Eye (tissue), 1 donor: ENCODE data around the gene CSNK1A1L.
A peak's percentile ranks its signal among the peaks of the same experiment; 100 is the strongest.

ENCODE experiments used
- DNase-seq: peaks from one replicate; pipeline ENCODE4 v3.0.0-alpha.2; 2015

CSNK1A1L gene

GRCh38 chr13:37105251-37105714, at the start of gene CSNK1A1L:
Gene CSNK1A1L, minus strand, starts transcription at chr13:37105664. Its CDS starts 408 bp downstream, at chr13:37105256.
- DNase-seq, result no peak

- no peak for DNase-seq
Measured at GRCh38 chr13:37149380-37149779, 43.9 kb upstream of the CSNK1A1L start.

GRCh38 chr13:37148501-37148900, 43.0 kb upstream of the CSNK1A1L start:
- DNase-seq, result no peak

GRCh38 chr13:37144661-37145060, 39.2 kb upstream of the CSNK1A1L start:
- no peak for DNase-seq

- peak; percentile 56 for DNase-seq
Measured at GRCh38 chr13:37143911-37144310, 38.4 kb upstream of the CSNK1A1L start.

GRCh38 chr13:37142877-37143276, 37.4 kb upstream of the CSNK1A1L start:
- no peak for DNase-seq

DNA sequence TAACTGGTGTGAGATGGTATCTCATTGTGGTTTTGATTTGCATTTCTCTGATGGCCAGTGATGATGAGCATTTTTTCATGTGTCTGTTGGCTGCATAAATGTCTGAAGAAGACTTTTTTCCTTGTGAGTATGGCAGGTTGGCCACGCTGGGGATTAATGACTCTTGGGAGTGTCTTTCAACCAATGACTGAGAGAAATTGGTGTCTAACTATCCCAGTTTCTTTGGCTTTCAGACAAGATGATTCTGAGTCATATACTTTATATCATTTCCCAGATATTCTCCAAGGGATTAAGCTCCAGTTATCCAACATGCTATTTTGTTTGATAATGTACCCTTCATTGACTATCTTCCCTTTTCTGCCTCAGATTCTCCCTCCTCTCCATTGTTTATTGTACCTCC, 35.5 kb upstream of the CSNK1A1L start:
- DNase-seq, result no peak

DNA sequence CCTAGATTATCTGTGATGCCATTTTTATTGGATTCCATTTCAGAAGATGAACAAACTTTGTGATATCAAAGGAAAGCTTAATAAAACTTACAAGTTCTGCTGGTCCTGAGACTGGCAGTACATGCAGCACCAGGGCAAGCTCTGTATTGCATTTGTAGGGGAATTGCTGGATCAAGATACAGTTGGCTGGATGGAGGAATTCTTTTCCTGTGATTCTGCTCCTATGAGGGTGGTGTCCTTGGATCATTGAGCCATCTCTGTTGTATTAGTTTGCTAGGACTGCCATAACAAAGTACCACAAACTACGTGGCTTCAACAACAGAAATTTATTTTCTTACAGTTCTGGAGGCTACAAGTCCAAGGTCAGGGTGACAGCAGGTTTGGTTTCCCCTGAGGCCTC, 33.9 kb upstream of the CSNK1A1L start:
- DNase-seq, result no peak

DNA sequence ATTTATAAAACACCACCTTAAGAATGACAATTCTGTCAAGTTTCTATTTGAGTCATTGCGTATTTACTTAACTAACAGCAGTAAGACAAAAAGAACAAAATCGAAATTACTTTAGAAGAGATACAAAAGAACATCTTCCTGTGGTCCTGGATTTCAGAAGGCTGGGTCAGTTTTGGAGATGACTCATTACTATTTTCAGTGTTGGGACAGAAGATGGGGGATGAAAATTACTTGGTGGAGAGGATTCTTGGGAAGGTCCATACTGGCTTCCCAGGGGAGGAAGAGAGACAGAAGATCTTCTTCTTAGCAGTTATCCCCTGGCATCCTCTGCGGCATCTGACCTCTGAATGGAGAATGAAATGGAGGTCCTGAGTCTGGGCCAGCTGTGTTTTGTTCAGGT, 33.5 kb upstream of the CSNK1A1L start:
- DNase-seq, result no peak

GRCh38 chr13:37138169-37138568, 32.7 kb upstream of the CSNK1A1L start:
- no peak for DNase-seq

DNA sequence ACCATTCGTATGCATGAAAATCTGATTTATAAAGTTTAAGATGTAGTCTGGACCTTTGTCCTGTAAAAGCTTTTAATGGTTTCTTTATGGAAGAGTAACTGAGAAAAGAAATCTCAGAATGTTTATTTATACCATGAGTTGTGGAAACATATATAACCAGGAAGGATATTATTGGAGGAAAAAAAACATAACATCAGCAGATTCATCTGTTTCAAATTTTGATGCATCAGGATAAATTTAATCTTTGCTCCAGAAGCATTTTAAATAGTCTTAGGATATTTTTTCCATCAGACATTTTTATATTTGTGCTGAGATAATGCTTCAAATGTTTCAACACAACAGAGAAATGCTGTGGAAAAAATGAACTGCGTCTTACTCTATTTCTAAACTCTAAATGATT, 31.2 kb upstream of the CSNK1A1L start:
- DNase-seq, result no peak

DNA sequence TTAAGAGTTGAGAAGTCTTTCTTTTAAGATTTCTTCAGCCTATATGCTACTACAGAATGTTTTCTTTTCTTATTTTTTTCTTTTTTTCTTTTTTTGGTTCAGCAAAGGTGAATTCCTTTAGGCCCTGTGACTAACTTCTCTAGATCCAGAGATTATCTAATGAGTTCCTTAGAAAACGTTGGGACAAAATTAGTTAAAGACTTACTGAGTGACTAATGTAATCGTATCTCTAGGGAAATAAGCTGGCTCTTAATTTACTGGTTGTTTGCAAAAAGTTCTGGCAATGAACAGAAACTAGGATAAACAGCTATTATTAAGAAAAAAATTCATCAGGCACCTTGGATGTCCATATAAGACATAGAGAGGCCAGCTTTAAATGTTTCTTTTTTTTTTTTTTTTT, 30.7 kb upstream of the CSNK1A1L start:
- no peak for DNase-seq

GRCh38 chr13:37134411-37135041, 29.1 kb upstream of the CSNK1A1L start:
- no peak for DNase-seq

DNA sequence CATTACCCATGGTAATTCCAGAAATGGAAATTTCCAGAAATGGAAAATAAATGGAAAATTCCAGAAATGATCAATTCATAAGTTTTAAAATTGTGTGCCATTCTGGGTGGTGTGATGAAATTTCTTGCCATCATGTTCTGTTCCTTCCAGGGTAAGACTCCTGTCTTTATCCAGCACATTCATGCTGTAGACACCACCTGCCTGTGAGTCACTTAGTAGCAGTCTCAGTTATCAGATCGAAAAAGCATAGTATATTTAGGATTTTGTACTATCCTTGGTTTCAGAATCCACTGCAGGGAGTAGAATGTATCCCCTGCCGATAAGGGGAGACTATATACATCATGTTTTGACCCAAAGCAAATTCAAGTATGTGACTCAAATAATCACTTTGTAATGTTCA, 26.7 kb upstream of the CSNK1A1L start:
- no peak for DNase-seq

- DNase-seq, result no peak
Measured at GRCh38 chr13:37131092-37131491, 25.6 kb upstream of the CSNK1A1L start.

- DNase-seq, result peak; percentile 22
Measured at GRCh38 chr13:37129866-37130265, 24.4 kb upstream of the CSNK1A1L start.

DNA sequence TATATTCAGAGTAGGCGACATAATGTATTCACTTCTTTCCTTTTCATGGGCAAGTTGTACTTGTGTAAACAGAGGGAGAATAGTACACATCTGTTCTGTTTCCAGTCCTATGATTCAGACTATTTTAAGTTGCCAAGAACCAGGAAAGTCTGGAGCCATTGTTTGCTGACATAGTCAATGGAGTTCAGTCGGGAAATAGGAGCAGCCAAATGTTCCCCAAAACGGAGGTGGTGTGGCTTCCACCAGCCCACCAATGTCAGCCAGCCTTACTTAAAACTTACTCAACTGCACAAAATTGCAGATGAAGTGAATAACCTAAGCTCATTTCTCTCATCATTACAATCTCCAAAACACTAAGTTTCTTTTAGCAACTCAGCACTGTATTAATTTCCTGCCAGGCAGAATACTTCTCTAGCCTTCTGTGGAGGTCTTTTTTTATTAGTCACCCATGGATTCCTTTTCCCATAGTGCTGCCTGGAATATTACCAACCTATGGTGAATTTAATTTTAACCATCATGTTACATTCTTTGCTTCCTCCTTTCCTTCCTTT, 22.3 kb upstream of the CSNK1A1L start:
- DNase-seq, result no peak

DNA sequence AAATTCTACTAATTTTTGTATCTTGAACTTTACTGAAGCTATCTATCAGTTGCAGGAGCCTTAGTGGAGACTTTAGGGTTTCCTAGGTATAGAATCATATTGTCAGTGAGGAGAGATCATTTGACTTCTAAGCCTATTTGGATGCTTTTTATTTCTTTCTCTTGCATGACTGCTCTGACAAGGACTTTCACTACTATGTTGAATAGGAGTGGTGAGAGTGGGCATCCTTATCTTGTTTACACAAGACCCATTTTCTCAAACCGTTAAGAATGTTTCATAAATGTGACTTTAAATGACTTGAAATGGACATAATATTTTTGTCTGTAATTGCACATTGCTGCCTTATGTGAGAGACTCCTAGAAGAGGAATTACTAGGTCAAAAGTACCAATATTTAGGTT, 17.9 kb upstream of the CSNK1A1L start:
- DNase-seq, result no peak

DNA sequence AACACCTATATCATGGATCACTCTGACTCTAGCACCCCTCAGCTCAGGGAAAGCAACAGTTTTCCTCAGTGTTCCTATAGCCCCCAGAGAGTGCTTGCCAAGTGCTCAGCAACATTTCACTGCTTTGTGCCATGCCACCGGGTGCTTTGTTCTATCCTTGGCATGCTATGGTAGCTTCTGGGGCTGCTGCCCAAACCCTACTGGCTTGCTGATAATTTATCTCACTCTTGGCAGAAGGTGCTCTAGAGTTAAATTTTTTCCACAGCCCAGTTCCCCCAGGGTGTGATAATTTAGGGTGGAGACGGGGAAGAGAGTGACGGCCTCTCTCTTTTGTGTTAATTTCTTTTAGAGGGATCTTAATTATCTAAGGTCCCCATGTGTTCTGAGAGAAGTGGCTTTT, 12.6 kb upstream of the CSNK1A1L start:
- no peak for DNase-seq

DNA sequence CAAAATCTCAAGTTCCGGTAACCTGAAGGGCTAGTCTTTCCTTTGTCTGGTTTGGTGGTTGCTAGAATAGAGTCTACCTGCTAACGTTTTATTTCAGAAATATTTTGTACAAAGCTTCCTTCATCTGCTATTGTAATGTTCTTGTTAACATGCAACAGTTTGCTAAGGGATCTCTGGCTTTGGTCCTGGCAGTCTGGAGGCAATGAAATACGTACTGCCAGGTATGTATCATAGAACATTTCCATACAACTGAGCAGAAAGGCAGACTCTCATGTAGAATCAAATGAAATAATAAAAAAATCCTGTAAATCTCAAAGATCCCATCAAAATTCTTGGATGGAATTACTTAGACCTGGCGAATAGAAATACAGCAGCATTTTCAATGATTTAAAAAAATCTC, 8.8 kb upstream of the CSNK1A1L start:
- no peak for DNase-seq

- no peak for DNase-seq
Measured at GRCh38 chr13:37113534-37113933, 8.1 kb upstream of the CSNK1A1L start.

GRCh38 chr13:37109051-37109678, 3.7 kb upstream of the CSNK1A1L start:
- peak; percentile 86 for DNase-seq

DNA sequence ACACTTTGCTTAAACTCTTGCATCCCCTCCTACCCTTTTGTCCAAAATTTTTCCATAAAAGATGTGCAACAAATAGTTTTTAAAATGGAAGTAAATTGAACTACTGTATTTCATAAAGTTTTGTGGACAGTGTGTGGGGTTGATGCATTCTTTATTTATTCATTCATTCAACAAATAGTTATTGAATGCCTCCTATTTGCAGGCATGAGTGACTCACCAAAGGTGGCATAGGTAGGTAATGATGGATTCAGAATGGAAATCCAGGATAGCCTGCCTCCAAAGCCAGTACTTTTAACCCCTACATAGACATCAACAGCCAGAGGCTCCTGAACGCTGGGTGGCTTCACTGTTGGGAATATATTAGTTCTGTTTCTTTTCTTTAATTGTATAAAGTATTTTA, 2.4 kb upstream of the CSNK1A1L start:
- DNase-seq, result no peak

GRCh38 chr13:37107456-37107855, 2.0 kb upstream of the CSNK1A1L start:
- DNase-seq, result no peak

DNA sequence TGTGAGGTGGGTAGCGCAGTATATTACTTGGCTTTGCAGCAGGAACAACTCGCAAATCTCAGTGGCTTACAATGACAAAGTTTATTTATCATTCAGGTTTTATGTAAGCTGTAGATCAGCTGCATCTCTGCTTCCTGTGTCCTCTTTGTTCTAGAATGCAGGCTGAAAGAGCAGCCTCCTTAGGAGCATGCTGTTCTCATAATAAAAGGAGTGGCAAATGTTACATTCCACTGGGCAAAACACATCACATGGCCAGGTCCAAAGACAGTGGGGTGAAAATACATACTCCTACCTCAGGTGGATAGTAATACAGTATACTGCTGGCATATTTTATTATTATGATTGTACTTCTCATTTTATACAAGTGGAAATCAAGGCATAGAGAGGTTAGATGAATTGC, 1.2 kb upstream of the CSNK1A1L start:
- DNase-seq, result no peak
